Glomerular visceral epithelial cell (primary cell): ENCODE results near the gene ABHD1.
"Not testable (repeated sequence)": the region's sequence is repeated elsewhere in the genome, so short reads cannot be mapped to it uniquely, and the experiment has no call there.

Experiments
- DNase-seq: peaks from one replicate; pipeline ENCODE4 v3.0.0-alpha.2; 2016; ENCODE audit errors: extremely low spot score

ABHD1 gene

DNA sequence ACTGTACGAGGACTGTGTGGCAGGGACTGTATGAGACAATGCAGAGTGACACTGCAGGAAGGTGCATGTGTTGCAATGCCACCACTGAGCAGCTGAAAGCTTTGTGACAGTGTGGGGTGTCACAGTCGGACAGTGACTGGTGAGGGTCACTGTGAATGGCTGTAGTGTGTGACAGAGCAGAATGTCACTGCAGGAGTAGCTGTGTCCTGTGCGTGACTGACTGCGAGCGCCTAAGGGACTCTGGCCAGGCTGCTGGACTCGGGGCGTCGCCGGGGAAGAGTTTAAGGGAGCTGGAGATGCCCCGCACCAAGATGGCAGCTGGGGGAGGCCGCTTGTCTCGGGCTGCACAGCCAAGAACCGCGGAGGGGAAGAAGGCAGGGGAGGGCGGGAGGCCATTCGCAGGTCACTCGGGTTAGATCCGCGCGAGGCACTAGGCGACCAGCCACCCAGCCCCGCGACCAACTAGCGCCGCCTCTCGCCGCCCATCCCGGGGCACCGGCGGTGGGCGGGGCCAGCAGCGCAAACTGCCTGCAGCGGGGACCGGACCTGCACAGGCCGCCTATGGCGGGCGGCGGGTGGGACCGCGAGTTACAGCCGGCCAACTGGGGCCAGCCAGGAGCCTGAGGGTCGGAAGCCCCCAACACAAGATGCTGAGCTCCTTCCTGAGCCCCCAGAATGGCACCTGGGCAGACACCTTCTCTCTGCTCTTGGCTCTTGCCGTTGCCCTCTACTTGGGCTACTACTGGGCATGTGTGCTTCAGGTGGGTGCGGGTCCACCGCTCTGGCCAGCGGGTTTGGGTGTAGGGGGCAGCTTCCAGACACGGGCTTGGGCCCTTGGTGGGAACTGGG is at the start of gene ABHD1:
ABHD1 (plus strand) TSS at position 514 of the 849 bp plus-strand sequence; CDS start at position 648, 134 bp downstream.
- DNase-seq, result peak; percentile 7

DNA sequence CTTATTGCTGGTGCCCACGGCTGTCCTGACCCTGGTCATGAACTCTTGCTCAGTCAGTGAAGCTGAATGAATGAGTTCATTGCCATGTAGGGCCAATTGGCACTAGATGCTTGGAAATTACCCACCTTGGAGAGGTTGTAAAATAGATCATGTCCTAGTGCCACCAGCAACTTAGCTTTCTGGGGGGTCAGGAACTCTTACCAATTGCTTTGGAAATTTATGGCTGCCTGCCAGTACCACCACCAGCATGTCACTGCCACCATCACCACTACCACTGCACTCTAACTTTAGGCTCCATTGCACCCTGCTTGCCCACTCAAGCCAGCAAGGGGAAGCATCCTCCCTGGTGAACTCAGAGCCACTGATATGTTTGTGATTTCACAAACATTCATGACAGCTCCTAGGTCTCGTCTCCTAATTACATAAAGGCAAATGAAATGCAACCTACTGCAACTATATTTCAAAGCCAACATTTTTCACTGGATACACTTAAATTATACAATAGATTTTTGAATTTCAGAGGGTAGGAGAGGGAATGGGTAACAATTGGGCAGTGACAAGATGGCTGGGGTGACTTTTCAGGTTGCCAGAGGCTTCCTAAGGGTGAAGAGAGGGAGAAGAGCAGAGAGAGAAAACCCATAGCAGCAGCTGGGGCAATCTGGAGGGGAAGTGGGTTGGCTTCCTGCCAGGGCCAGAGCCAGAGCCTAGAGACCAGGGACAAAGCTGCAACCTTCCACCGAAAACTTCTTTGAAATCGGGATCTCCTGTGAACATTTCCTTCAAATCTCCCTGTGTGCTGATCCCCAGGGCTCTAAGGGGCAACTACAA is 48.7 kb upstream of the ABHD1 start:
- no peak for DNase-seq

DNA sequence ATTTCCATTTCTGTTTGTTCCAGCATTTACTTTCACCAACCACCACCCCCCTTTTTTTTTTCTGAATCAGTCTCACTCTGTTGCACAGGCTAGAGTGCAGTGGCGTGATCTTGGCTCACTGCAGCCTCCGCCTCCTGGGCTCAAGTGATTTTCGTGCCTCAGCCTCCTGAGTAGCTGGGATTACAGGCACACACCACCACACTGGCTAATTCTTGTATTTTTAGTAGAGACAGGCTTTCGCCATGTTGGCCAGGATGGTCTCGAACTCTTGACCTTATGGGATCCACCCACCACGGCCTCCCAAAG is 48.1 kb upstream of the ABHD1 start:
- DNase-seq, result not testable (repeated sequence)

DNA sequence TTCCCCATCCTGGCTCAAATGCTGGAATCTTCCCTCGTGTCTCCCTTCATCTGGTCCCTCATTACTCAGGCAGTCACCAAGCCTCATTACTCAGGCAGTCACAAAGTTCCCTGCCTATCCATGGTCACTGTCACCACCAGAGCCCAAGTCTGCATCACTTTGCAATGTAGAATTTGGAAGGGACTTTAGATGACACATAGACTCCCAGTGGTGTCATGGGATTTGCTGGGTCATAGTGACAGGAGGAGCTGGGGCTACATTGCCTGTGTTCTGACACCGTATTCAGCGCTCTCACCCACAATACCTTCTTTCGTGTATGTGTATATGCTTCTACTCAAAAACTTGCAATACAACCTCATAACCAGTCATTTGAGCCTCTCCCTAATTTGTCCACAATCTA is 47.3 kb upstream of the ABHD1 start:
- DNase-seq, result no peak

DNA sequence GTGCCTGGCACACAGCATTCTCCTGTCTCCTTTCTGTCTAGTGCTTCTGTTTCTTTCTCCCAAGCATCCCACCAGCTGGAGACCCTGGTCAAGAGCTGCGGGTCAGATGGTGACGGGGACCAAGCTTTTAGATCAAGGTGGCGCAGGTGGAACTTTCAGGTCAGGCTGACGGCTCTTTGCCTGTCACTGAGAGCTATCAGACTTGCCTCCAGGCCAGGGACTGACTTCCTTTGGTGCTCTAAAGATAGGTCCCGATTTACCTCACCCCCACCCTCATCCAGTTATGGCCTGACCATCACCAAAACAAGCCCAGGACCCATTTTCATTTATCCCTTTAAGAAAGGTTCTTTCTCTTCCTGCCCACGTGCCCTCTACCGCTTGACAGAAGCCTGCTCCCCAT is 46.4 kb upstream of the ABHD1 start:
- no peak for DNase-seq

DNA sequence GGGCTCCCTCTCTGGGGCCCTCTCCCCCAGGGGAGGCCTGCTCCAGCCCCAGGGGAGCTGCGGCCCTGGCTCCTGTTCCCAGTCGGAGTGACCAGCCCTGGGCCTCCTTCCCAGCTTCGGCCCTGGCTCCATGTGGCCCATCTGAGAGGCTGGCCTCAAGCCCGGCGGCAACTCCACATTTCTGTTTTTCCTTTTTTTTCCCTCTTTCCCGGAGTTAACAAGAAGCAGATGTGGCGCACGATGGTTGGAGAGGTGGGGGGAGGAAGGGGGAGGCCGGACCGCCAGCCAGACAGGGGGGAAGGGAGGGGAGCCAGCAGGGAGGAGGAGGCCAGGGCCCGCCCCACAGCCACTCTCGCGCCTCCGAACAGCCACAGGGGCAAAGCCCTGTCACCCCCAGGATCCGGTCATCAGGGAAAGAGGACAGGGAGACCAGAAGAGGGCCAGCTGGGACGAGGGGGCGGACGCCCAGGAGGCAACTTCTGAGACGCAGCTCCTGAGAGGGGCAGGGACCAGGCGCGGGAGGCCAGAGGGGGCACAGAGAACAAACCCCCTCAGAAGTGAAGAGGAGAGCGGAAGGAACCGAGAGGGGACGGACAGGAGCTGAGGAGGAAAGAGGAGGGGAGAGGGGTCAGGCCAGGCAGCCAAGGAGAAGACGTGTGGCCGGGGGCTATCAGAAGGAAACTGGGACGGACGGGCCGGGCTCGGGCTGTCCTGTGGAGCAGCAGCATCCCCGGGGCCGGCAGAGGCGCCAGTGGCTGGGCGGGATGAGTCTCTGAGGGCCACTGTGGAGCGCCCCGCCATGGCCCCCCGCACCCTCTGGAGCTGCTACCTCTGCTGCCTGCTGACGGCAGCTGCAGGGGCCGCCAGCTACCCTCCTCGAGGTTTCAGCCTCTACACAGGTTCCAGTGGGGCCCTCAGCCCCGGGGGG is 45.1 kb upstream of the ABHD1 start, which contains the start of gene EMILIN1:
EMILIN1 (plus strand) TSS at position 349 of the 928 bp plus-strand sequence; CDS start at position 800, 451 bp downstream.
- no peak for DNase-seq

DNA sequence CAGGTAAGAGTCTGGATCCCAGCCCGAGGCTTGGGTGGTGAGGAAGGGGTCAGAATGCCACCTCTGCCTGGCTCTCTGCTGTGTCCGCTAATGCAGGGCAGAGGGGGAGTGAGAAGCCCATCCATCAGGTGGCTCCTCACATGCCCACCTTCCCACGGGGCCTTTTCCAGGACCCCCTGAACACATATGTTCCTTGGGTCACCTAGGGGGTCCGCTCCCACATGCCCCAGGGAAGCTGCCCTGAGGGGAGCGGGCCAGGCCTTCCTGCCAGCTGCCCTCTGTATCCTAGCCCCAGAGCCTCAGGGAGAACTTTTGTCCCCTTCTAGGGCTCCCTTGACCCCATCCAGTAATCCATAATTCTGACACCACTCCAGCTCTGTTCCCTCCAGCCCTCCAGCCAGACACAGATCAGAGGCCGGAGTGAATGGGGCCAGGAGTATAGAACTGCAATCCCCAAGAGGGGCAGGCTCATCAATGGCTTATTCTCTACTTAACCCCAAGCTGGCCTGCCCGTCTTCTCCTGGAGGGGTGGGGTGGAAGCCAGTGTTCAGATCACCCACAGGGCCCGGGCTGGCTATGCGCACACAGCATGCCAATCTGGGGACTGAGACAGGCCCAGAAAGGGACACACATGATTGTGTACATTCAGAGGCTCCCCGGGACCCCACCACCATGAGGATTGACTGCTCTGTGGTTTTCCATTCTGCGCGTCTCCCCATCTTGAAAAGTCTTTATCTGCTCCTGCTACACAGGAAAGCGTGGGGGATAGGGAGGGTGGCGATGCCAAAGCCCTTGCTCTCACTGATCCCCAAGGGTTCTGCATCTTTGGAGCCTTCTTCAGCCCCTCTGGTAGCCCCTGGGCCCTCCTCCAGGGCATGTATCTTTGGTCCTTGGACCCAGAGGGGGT is 44.1 kb upstream of the ABHD1 start:
- no peak for DNase-seq

DNA sequence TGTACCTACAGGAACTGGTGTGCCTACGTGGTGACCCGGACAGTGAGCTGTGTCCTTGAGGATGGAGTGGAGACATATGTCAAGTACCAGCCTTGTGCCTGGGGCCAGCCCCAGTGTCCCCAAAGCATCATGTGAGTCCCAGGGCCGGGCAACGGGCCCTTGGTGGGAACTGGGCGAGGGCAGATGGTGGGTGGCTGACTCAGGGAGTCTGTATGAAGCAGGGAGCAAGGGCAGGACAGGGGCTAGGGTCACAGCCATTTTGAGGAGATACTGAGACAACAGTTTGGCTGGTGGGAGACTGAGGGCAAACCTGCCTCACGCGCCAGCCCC is 43.5 kb upstream of the ABHD1 start:
- no peak for DNase-seq

DNA sequence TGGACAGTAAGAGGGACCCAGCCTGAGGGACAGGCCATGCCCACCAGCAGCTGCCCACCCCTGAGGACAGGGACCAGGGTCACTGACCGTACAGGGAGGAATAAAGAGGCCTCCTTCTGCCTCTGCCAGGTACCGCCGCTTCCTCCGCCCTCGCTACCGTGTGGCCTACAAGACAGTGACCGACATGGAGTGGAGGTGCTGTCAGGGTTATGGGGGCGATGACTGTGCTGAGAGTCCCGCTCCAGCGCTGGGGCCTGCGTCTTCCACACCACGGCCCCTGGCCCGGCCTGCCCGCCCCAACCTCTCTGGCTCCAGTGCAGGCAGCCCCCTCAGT is 43.0 kb upstream of the ABHD1 start:
- no peak for DNase-seq

DNA sequence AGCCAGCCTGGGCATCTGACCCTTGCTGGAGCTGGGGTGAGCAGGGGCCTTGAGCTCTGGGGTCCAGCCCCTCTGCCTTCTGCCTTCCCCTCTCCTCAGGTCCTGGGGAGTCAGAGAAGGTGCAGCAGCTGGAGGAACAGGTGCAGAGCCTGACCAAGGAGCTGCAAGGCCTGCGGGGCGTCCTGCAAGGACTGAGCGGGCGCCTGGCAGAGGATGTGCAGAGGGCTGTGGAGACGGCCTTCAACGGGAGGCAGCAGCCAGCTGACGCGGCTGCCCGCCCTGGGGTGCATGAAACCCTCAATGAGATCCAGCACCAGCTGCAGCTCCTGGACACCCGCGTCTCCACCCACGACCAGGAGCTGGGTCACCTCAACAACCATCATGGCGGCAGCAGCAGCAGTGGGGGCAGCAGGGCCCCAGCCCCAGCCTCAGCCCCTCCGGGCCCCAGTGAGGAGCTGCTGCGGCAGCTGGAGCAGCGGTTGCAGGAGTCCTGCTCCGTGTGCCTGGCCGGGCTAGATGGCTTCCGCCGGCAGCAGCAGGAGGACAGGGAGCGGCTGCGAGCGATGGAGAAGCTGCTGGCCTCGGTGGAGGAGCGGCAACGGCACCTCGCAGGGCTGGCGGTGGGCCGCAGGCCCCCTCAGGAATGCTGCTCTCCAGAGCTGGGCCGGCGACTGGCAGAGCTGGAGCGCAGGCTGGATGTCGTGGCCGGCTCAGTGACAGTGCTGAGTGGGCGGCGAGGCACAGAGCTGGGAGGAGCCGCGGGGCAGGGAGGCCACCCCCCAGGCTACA is 41.4 kb upstream of the ABHD1 start:
- DNase-seq, result no peak

DNA sequence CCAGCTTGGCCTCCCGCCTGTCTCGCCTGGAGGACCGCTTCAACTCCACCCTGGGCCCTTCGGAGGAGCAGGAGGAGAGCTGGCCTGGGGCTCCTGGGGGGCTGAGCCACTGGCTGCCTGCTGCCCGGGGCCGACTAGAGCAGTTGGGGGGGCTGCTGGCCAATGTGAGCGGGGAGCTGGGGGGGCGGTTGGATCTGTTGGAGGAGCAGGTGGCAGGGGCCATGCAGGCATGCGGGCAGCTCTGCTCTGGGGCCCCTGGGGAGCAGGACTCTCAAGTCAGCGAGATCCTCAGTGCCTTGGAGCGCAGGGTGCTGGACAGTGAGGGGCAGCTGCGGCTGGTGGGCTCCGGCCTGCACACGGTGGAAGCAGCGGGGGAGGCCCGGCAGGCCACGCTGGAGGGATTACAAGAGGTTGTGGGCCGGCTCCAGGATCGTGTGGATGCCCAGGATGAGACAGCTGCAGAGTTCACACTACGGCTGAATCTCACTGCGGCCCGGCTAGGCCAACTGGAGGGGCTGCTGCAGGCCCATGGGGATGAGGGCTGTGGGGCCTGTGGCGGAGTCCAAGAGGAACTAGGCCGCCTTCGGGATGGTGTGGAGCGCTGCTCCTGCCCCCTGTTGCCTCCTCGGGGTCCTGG is 40.7 kb upstream of the ABHD1 start:
- no peak for DNase-seq

DNA sequence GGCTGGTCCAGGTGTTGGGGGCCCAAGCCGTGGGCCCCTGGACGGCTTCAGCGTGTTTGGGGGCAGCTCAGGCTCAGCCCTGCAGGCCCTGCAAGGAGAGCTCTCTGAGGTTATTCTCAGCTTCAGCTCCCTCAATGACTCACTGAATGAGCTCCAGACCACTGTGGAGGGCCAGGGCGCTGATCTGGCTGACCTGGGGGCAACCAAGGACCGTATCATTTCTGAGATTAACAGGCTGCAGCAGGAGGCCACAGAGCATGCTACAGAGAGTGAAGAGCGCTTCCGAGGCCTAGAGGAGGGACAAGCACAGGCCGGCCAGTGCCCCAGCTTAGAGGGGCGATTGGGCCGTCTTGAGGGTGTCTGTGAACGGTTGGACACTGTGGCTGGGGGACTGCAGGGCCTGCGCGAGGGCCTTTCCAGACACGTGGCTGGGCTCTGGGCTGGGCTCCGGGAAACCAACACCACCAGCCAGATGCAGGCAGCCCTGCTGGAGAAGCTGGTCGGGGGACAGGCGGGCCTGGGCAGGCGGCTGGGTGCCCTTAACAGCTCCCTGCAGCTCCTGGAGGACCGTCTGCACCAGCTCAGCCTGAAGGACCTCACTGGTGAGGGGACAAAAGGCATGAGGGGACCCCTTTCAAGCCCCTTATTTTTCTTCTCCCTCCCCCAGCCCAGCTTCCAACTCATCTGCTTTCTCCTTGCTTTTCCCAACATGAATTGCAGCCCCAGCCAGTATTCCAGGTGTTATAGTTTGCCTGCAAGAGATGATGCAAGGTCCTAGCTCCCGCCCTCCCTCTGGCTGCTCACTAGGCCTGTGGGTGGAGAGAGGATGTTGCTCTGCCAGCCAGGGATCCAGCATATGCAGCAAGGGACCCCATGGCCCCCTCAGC is 40.0 kb upstream of the ABHD1 start:
- no peak for DNase-seq

DNA sequence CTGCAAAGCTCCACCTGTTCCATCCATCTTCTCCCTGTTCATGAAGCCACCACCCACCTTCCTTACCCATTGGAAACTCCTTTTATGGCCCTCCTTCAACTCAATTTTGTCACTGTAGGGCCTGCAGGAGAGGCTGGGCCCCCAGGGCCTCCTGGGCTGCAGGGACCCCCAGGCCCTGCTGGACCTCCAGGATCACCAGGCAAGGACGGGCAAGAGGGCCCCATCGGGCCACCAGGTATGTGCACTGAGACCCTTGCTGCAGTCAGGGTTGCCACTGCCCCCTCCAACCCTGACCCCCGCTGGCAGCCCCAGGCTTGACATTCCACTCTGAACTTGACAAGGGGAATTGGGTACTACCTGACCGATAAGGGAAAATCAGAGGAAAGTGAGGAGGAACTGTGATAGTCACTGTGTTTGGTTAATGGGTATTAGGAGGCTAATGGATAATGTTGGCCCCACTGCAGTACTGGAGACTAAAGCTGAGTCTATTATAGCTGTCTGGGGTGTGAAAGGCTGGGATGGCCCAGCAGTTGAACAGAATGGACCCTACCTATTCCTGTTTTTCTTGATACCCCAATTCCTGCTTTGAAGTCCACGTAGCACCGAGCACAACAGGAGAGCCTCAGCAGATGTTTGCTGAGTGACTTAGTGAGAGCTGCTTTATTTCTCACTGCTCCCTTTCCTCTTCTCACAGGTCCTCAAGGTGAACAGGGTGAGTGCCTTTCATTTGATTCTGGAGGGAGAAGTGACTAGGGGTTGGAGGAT is 39.1 kb upstream of the ABHD1 start:
- no peak for DNase-seq

DNA sequence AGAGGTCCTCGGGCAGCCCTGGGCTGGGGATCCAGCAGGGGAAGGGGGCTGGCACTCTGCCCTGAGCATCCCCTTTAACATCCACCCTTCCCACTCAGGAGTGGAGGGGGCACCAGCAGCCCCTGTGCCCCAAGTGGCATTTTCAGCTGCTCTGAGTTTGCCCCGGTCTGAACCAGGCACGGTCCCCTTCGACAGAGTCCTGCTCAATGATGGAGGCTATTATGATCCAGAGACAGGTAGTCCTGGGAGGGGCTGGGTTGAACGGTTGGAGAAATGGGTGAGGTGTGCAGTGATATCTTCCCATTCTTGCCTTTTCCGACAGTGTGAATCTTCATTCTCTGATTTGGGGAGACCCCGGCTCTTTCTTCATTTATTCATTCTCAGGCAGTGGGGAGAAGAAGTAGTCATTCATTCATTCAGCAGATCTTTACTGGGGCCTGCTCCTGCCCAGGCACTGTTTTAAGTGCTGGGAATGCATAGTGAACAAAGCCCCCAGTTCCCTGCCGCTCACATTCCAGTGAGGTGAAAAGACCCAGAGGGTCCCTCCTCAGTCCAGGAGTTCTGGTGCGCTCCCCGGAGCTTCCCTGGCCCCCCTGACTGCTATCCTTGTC is 38.4 kb upstream of the ABHD1 start:
- DNase-seq, result no peak

DNA sequence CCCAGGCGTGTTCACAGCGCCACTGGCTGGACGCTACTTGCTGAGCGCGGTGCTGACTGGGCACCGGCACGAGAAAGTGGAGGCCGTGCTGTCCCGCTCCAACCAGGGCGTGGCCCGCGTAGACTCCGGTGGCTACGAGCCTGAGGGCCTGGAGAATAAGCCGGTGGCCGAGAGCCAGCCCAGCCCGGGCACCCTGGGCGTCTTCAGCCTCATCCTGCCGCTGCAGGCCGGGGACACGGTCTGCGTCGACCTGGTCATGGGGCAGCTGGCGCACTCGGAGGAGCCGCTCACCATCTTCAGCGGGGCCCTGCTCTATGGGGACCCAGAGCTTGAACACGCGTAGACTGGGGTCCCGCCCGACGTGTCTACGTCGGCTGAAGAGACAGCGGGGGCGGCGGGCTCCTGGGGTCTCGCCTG is 37.9 kb upstream of the ABHD1 start:
- DNase-seq, result peak; percentile 38

DNA sequence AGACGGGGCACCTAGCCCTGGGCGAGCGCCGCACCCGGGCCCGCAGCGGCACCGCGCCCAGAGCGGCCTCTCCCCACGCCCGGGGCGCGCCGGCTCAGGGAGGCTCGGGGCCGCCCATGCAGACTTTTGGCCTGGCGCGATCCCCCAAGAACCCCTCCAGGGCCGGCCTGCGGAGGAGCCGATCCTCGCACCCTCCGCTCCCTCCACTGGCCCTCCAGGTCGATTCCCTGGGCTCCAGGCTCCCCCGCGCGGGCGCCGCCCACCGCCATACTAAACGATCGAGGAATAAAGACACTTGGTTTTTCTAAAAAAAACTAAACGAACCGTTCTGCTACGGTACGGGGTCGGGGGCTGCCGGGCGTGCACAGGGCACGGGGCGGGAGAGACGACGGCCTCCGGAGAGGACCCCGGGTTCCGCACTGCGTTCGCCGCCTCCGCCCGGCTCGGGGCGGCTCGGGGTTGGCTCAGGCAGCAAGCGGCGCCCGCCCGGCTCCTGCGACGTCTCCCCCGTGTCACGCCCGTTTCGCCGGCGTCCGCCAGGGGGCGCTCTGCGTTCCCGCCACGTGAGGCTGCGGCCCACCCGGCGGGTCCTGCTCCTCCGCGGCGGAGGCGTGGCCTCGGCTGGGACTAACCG is 37.4 kb upstream of the ABHD1 start:
- DNase-seq, result peak; percentile 92
